Muscle of back (tissue), 11 donors: ENCODE data around the gene POMP. TPM values are rescaled to one million over a fixed set of nuclear protein-coding genes. Genes with fewer than 3 reads are reported as not detected.
"Not testable (repeated sequence)": the region's sequence is repeated elsewhere in the genome, so short reads cannot be mapped to it uniquely, and the experiment has no call there.

Experiments
- DNase-seq, 3 donors: peaks; one replicate each; pipeline versions ENCODE4 v3.0.0 to v3.0.0-alpha.2; 2013
- polyA plus RNA-seq, 10 donors: library from polyadenylated mRNA; unstranded; fragments of 120-200 nt; gene quantifications; one replicate each; pipeline ENCODE4 v1.2.1, GENCODE V29; 2013; ENCODE audit not compliant: insufficient read length in 10 of 10

The POMP gene
- polyA plus RNA-seq, 10 donors, result 66.3 to 78.9 (median 71.3) TPM

GRCh38 chr13:28636069-28636468 lies 22.9 kb upstream of the POMP start:
- peak in 1 of 3 donors; percentile 60 for DNase-seq

- peak; percentile 44 to 59 (median 47) for DNase-seq
Observed at GRCh38 chr13:28636677-28637317, 22.1 kb upstream of the POMP start.

- DNase-seq, result no peak
Observed at GRCh38 chr13:28637714-28638355, 21.1 kb upstream of the POMP start.

- no peak for DNase-seq
Observed at GRCh38 chr13:28638756-28639155, 20.2 kb upstream of the POMP start.

GRCh38 chr13:28640861-28641599 lies 17.9 kb upstream of the POMP start:
- no peak for DNase-seq

- DNase-seq, result no peak
Observed at GRCh38 chr13:28641600-28641926, 17.4 kb upstream of the POMP start.

- no peak for DNase-seq
Observed at GRCh38 chr13:28650284-28650683, 8.6 kb upstream of the POMP start.

GRCh38 chr13:28651810-28652401 lies 7.0 kb upstream of the POMP start:
- DNase-seq, result no peak

GRCh38 chr13:28653111-28653510 lies 5.8 kb upstream of the POMP start:
- no peak for DNase-seq

GRCh38 chr13:28654276-28654675 lies 4.7 kb upstream of the POMP start:
- no peak for DNase-seq

GRCh38 chr13:28655561-28655960 lies 3.4 kb upstream of the POMP start:
- peak in 1 of 3 donors; percentile 17 for DNase-seq

- peak; percentile 9 to 66 (median 19) for DNase-seq
Observed at GRCh38 chr13:28657784-28658538, 969 bp upstream of the POMP start.

GRCh38 chr13:28658539-28658795 lies 463 bp upstream of the POMP start:
- DNase-seq, result no peak

GRCh38 chr13:28659621-28659970 lies 666 bp downstream of the POMP start:
- DNase-seq, result no peak

GRCh38 chr13:28666897-28667488 lies 8.1 kb downstream of the POMP start:
- no peak for DNase-seq

- no peak for DNase-seq
Observed at GRCh38 chr13:28671126-28671792, 12.3 kb downstream of the POMP start.

- DNase-seq, result no peak
Observed at GRCh38 chr13:28678809-28679208, 19.9 kb downstream of the POMP start.

GRCh38 chr13:28679628-28680027 lies 20.7 kb downstream of the POMP start:
- DNase-seq, result no peak

- DNase-seq, result no peak
Observed at GRCh38 chr13:28680541-28680940, 21.6 kb downstream of the POMP start.

GRCh38 chr13:28683169-28683568 lies 24.2 kb downstream of the POMP start:
- not testable (repeated sequence) for DNase-seq

GRCh38 chr13:28684257-28684656 lies 25.3 kb downstream of the POMP start:
- no peak for DNase-seq
